Measurements from ENCODE around the gene MINDY1. TPM values are rescaled to one million over a fixed set of nuclear protein-coding genes. Genes with fewer than 3 reads are reported as not detected.

MINDY1 gene
- total and polyA plus RNA-seq, 10 of the 15 experiments (the other 5 are each of a cell fraction or from before 2014, with no cell fraction given), result 0.48 to 8.8 (median 5.0) TPM

DNA sequence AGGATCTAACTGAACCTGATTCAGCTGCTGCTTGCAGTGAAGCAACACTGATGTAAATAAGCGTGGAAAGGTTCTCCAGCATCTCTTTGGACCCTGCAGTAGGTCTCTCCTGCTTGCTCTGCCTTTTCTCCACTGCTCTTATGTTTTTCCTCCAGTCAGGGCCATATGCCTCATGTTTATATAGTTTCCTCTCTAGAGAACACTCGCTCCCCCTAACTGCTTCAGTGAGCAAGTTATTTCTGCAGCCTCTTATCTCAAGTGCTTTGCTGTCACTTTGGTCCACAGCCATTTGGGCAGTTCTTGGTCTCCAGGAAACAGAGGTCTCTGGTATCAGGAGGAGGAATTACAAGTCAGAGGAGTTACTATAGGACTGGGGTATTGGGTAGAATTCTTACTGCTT is 6.8 kb upstream of the MINDY1 start:
- no peak for FAIRE-seq
- no peaks in the 10 kb centered on the region for H3K27me3 ChIP-seq (replicated peaks in 1 of 2; ENCODE audit: control insufficient read depth in 2 of 2, insufficient read depth in 2 of 2, low read length in 1 of 2)
- H3K36me3 ChIP-seq (ENCODE audit: control insufficient read depth in 2 of 2, insufficient read depth in 2 of 2, low read length in 1 of 2), result no peaks in the 10 kb centered on the region
- in situ Hi-C loops (cut with MboI), result no loop called here
- H3K4me2 ChIP-seq (ENCODE audit: control insufficient read depth, insufficient read depth), result no peak overlapping the region
- no peaks in the 10 kb centered on the region for H4K20me1 ChIP-seq (ENCODE audit: control insufficient read depth, insufficient read depth)
- H3K4me1 ChIP-seq (ENCODE audit: control insufficient read depth, insufficient read depth, low read length), result peaks cover 4% of the 10 kb centered on the region
- POLR2A ChIA-PET, result interaction anchor here (0.8 kb wide), 1 partner anchor 67 kb away, joined by 5 read pairs; no protein-coding TSS in a partner anchor
- no peak overlapping the region for H3K9ac ChIP-seq (ENCODE audit: control insufficient read depth, insufficient read depth, low read length)
- RAD21 ChIA-PET (ENCODE audit: unreplicated experiment), result interaction anchor here (2.0 kb wide), 1 partner anchor 143 kb away, joined by 4 read pairs; the partner anchor contains the start of gene TNFAIP8L2
- CTCF ChIA-PET, result interaction anchor here (1.9 kb wide), 1 partner anchor 11 kb away, joined by 7 read pairs; no protein-coding TSS in a partner anchor
- H3K27ac ChIP-seq (ENCODE audit: control insufficient read depth, insufficient read depth), result no peak overlapping the region
- no peak overlapping the region for H3K4me3 ChIP-seq
- TF ChIP-seq MXI1 (IDR thresholded peaks at IDR 0.05; ENCODE audit: low read depth, low read length), result no peak
- SMC1A ChIA-PET (ENCODE audit: uncharacterized antibody, unreplicated experiment), result no interaction called here
- BruUV-seq (replicated peaks), result no TSS peak
- H3K9me3 ChIP-seq (replicated peaks; ENCODE audit: control insufficient read depth, insufficient read depth, low read length), result no peaks in the 10 kb centered on the region
- H2AFZ ChIP-seq (ENCODE audit: control insufficient read depth, low read depth, low read length), result no peak overlapping the region
- 62% methylated on average over 2 of the region's 2 CpGs for WGBS (ENCODE audit: insufficient coverage, insufficient replicate concordance, low lambda C conversion rate, missing lambda C conversion rate)
- no peak for DNase-seq (ENCODE audit: low read depth, low spot score)
- H3K79me2 ChIP-seq (ENCODE audit: control insufficient read depth, insufficient read depth, low read length), result peaks cover 9% of the 10 kb centered on the region
- intact Hi-C loops (cut with micrococcal nuclease; ENCODE audit: unreplicated experiment), result no loop called here
- no peak for ATAC-seq

- FAIRE-seq (no peak), DNase-seq (ENCODE audit: low read depth, low spot score) (no peak), ATAC-seq (no peak)
- WGBS (ENCODE audit: insufficient coverage, insufficient replicate concordance, low lambda C conversion rate, missing lambda C conversion rate), result 87% methylated on average over 14 of the region's 14 CpGs
- Histone ChIP-seq H4K20me1 (ENCODE audit: control insufficient read depth, insufficient read depth) (no peaks in the 10 kb centered on the region), H3K4me3 (no peak overlapping the region), H3K36me3 (ENCODE audit: control insufficient read depth in 2 of 2, insufficient read depth in 2 of 2, low read length in 1 of 2) (no peaks in the 10 kb centered on the region), H3K4me2 (ENCODE audit: control insufficient read depth, insufficient read depth) (no peak overlapping the region), H3K27me3 (replicated peaks in 1 of 2; ENCODE audit: control insufficient read depth in 2 of 2, insufficient read depth in 2 of 2, low read length in 1 of 2) (no peaks in the 10 kb centered on the region), H3K4me1 (ENCODE audit: control insufficient read depth, insufficient read depth, low read length) (peaks cover 4% of the 10 kb centered on the region), H3K9ac (ENCODE audit: control insufficient read depth, insufficient read depth, low read length) (no peak overlapping the region), H3K9me3 (replicated peaks; ENCODE audit: control insufficient read depth, insufficient read depth, low read length) (no peaks in the 10 kb centered on the region), H3K27ac (ENCODE audit: control insufficient read depth, insufficient read depth) (no peak overlapping the region), H3K79me2 (ENCODE audit: control insufficient read depth, insufficient read depth, low read length) (peaks cover 11% of the 10 kb centered on the region), H2AFZ (ENCODE audit: control insufficient read depth, low read depth, low read length) (no peak overlapping the region)
- in situ Hi-C loops (cut with MboI), result no loop called here
- BruUV-seq (replicated peaks), result no TSS peak
- intact Hi-C loops (cut with micrococcal nuclease; ENCODE audit: unreplicated experiment), result no loop called here
- ChIA-PET SMC1A (ENCODE audit: uncharacterized antibody, unreplicated experiment) (no interaction called here), CTCF (interaction anchor here (0.7 to 1.9 kb wide), 4 partner anchors 12 to 79 kb away, joined by 3 to 7 read pairs (median 3); partner anchors contain the start of gene CDC42SE1), POLR2A (interaction anchor here (0.8 kb wide), 1 partner anchor 67 kb away, joined by 5 read pairs; no protein-coding TSS in a partner anchor), RAD21 (ENCODE audit: unreplicated experiment) (interaction anchor here (2.0 kb wide), 1 partner anchor 144 kb away, joined by 4 read pairs; the partner anchor contains the start of gene TNFAIP8L2)
- no peak for TF ChIP-seq BMI1 (IDR thresholded peaks at IDR 0.05; ENCODE audit: borderline replicate concordance)
- TF ChIP-seq GABPA (IDR thresholded peaks at IDR 0.05; ENCODE audit: low read depth), result no peak
- TF ChIP-seq TCF3 (IDR thresholded peaks at IDR 0.05; ENCODE audit: borderline replicate concordance, insufficient read depth, low read depth, low read length), result no peak
- no peak for TF ChIP-seq CEBPB (IDR thresholded peaks at IDR 0.05; ENCODE audit: borderline replicate concordance in 1 of 2, low read depth in 2 of 2, low read length in 2 of 2)
- TF ChIP-seq, protein P1, sequence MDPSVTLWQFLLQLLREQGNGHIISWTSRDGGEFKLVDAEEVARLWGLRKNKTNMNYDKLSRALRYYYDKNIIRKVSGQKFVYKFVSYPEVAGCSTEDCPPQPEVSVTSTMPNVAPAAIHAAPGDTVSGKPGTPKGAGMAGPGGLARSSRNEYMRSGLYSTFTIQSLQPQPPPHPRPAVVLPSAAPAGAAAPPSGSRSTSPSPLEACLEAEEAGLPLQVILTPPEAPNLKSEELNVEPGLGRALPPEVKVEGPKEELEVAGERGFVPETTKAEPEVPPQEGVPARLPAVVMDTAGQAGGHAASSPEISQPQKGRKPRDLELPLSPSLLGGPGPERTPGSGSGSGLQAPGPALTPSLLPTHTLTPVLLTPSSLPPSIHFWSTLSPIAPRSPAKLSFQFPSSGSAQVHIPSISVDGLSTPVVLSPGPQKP (IDR thresholded peaks at IDR 0.05; ENCODE audit: low read depth, low read length), result no peak
- no peak for TF ChIP-seq RFX5 (IDR thresholded peaks at IDR 0.05; ENCODE audit: low read depth, low read length)
- TF ChIP-seq, protein P2, sequence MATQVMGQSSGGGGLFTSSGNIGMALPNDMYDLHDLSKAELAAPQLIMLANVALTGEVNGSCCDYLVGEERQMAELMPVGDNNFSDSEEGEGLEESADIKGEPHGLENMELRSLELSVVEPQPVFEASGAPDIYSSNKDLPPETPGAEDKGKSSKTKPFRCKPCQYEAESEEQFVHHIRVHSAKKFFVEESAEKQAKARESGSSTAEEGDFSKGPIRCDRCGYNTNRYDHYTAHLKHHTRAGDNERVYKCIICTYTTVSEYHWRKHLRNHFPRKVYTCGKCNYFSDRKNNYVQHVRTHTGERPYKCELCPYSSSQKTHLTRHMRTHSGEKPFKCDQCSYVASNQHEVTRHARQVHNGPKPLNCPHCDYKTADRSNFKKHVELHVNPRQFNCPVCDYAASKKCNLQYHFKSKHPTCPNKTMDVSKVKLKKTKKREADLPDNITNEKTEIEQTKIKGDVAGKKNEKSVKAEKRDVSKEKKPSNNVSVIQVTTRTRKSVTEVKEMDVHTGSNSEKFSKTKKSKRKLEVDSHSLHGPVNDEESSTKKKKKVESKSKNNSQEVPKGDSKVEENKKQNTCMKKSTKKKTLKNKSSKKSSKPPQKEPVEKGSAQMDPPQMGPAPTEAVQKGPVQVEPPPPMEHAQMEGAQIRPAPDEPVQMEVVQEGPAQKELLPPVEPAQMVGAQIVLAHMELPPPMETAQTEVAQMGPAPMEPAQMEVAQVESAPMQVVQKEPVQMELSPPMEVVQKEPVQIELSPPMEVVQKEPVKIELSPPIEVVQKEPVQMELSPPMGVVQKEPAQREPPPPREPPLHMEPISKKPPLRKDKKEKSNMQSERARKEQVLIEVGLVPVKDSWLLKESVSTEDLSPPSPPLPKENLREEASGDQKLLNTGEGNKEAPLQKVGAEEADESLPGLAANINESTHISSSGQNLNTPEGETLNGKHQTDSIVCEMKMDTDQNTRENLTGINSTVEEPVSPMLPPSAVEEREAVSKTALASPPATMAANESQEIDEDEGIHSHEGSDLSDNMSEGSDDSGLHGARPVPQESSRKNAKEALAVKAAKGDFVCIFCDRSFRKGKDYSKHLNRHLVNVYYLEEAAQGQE (IDR thresholded peaks at IDR 0.05; ENCODE audit: low read depth, low read length), result no peak
- TF ChIP-seq CHD2 (IDR thresholded peaks at IDR 0.05; ENCODE audit: borderline replicate concordance, low read depth, low read length), result no peak
- TF ChIP-seq ZSCAN29 (IDR thresholded peaks at IDR 0.05), result no peak
- TF ChIP-seq NR2C2 (IDR thresholded peaks at IDR 0.05; ENCODE audit: borderline replicate concordance, control insufficient read depth, insufficient read length, low read depth), result no peak
Observed at GRCh38 chr1:151012684-151013471, 6.2 kb upstream of the MINDY1 start.
